HEK293 (cell line): ENCODE data around the gene PDGFA.

Experiments used
- CTCF ChIA-PET: fragments of 350-600 bp; formaldehyde crosslinking; extraction: SDS; loops from one replicate; lab custom pipeline; 2021; ENCODE audit warnings: antibody characterized with exemption; lab: Yijun Ruan, JAX
- POLR2A ChIA-PET: fragments of 300-600 bp; formaldehyde crosslinking; extraction: SDS; loops from one replicate; lab custom pipeline; 2020; ENCODE audit warnings: antibody characterized with exemption, inconsistent platforms; lab: Yijun Ruan, JAX
- H3K27ac ChIP-seq: fragments of 200-500 bp; sonication (Bioruptor generic); 2 replicates; pipeline ENCODE4 v1.5.1; 2014; ENCODE audit warnings: low read depth, low read length, control low read depth, inconsistent platforms; ENCODE audit errors: extremely low read depth
- H3K36me3 ChIP-seq, 2 experiments: fragments of 200-500 bp in 1 of 2; sonication (Bioruptor generic) in 1 of 2; 1 replicate in 1 of 2; 2 replicates in 1 of 2; pipeline ENCODE4 v1.5.1; 2014 to 2017; ENCODE audit warnings: inconsistent platforms in 2 of 2, low read length in 2 of 2; ENCODE audit not compliant: control insufficient read depth in 2 of 2, insufficient read depth in 1 of 2
- H3K4me1 ChIP-seq: fragments of 200-500 bp; sonication (Bioruptor generic); 2 replicates; pipeline ENCODE4 v1.5.1; 2014; ENCODE audit warnings: mild to moderate bottlenecking, low read length, inconsistent platforms; ENCODE audit not compliant: control insufficient read depth, insufficient read depth
- H3K4me3 ChIP-seq: 2 replicates; pipeline ENCODE4 v1.5.1; 2011; ENCODE audit warnings: low read depth, mild to moderate bottlenecking, control low read depth, low read length, moderate library complexity
- H3K9me3 ChIP-seq: fragments of 200-500 bp; sonication (Bioruptor generic); 2 replicates; pipeline ENCODE4 v1.5.1; 2014; ENCODE audit warnings: low read depth, low read length, inconsistent platforms; ENCODE audit not compliant: control insufficient read depth, insufficient read depth
- BCL6B ChIP-seq: fragments of 450-650 bp; formaldehyde crosslinking; IDR thresholded peaks from 2 replicates; pipeline ENCODE4 v1.5.1; 2017; ENCODE audit warnings: missing biosample characterization, missing genetic modification characterization
- GLIS1 ChIP-seq: fragments of 450-650 bp; formaldehyde crosslinking; IDR thresholded peaks from 2 replicates; pipeline ENCODE4 v1.5.1; 2016; ENCODE audit warnings: missing biosample characterization, missing genetic modification characterization
- SALL2 ChIP-seq: fragments of 450-650 bp; formaldehyde crosslinking; IDR thresholded peaks from 2 replicates; pipeline ENCODE4 v1.5.0; 2017; ENCODE audit warnings: missing biosample characterization, mild to moderate bottlenecking, missing genetic modification characterization, borderline replicate concordance
- SP3 ChIP-seq: fragments of 450-650 bp; formaldehyde crosslinking; IDR thresholded peaks from 2 replicates; pipeline ENCODE4 v1.5.1; 2016; ENCODE audit warnings: missing biosample characterization, missing genetic modification characterization
- ZBTB17 ChIP-seq: fragments of 450-650 bp; formaldehyde crosslinking; IDR thresholded peaks from 2 replicates; pipeline ENCODE4 v1.5.1; 2016; ENCODE audit warnings: missing biosample characterization, missing genetic modification characterization
- ZIC2 ChIP-seq: fragments of 450-650 bp; formaldehyde crosslinking; IDR thresholded peaks from 2 replicates; pipeline ENCODE4 v1.5.1; 2016; ENCODE audit warnings: missing biosample characterization, missing genetic modification characterization
- ZNF114 ChIP-seq: fragments of 450-650 bp; formaldehyde crosslinking; IDR thresholded peaks from 2 replicates; pipeline ENCODE4 v1.5.0; 2017; ENCODE audit warnings: missing biosample characterization, missing genetic modification characterization
- ZNF121 ChIP-seq: fragments of 450-650 bp; formaldehyde crosslinking; IDR thresholded peaks from 2 replicates; pipeline ENCODE4 v1.5.1; 2016; ENCODE audit warnings: missing biosample characterization, missing genetic modification characterization
- ZNF223 ChIP-seq: fragments of 450-650 bp; formaldehyde crosslinking; IDR thresholded peaks from 2 replicates; pipeline ENCODE4 v1.5.1; 2016; ENCODE audit warnings: missing biosample characterization, missing genetic modification characterization
- ZNF280C ChIP-seq: fragments of 450-650 bp; formaldehyde crosslinking; IDR thresholded peaks from 2 replicates; pipeline ENCODE4 v1.5.1; 2016; ENCODE audit warnings: missing biosample characterization, missing genetic modification characterization
- ZNF354C ChIP-seq: fragments of 450-650 bp; formaldehyde crosslinking; IDR thresholded peaks from 2 replicates; pipeline ENCODE4 v1.5.1; 2016; ENCODE audit warnings: missing biosample characterization, missing genetic modification characterization, low read depth, borderline replicate concordance
- ZNF366 ChIP-seq: fragments of 450-650 bp; formaldehyde crosslinking; conservative IDR thresholded peaks from 2 replicates; pipeline ENCODE4 v1.5.1; 2016; ENCODE audit warnings: missing biosample characterization, missing genetic modification characterization
- ZNF473 ChIP-seq: fragments of 450-650 bp; formaldehyde crosslinking; IDR thresholded peaks from 2 replicates; pipeline ENCODE4 v1.5.1; 2017; ENCODE audit warnings: missing biosample characterization, missing genetic modification characterization
- ZNF501 ChIP-seq: fragments of 450-650 bp; formaldehyde crosslinking; IDR thresholded peaks from 2 replicates; pipeline ENCODE4 v1.5.1; 2016; ENCODE audit warnings: missing biosample characterization, missing genetic modification characterization
- ZNF549 ChIP-seq: fragments of 450-650 bp; IDR thresholded peaks from 2 replicates; pipeline ENCODE4 v1.5.1; 2018; ENCODE audit warnings: missing biosample characterization, missing genetic modification characterization, mild to moderate bottlenecking, inconsistent platforms, moderate library complexity
- ZNF560 ChIP-seq: fragments of 450-650 bp; formaldehyde crosslinking; IDR thresholded peaks from 2 replicates; pipeline ENCODE4 v1.5.1; 2017; ENCODE audit warnings: missing biosample characterization, missing genetic modification characterization, borderline replicate concordance
- ZNF621 ChIP-seq: fragments of 450-650 bp; formaldehyde crosslinking; IDR thresholded peaks from 2 replicates; pipeline ENCODE4 v1.5.1; 2017; ENCODE audit warnings: missing biosample characterization, missing genetic modification characterization
- ZNF645 ChIP-seq: fragments of 450-650 bp; formaldehyde crosslinking; IDR thresholded peaks from 2 replicates; pipeline ENCODE4; 2016; ENCODE audit warnings: missing biosample characterization, missing genetic modification characterization
- ZNF664 ChIP-seq: fragments of 450-650 bp; formaldehyde crosslinking; IDR thresholded peaks from 2 replicates; pipeline ENCODE4 v1.5.1; 2016; ENCODE audit warnings: missing biosample characterization, missing genetic modification characterization
- ZXDB ChIP-seq: fragments of 450-650 bp; formaldehyde crosslinking; IDR thresholded peaks from 2 replicates; pipeline ENCODE4 v1.5.1; 2016; ENCODE audit warnings: missing biosample characterization, missing genetic modification characterization

The PDGFA gene

GRCh38 chr7:482521-483083 lies 37.0 kb downstream of the PDGFA start:
- TF ChIP-seq ZNF560 (tag by site-specific recombination), result no peak
- peak; percentile 37; the same call in 1 of the 2 replicates for TF ChIP-seq BCL6B (tag by site-specific recombination)
- peak; percentile 99 for TF ChIP-seq ZBTB17 (tag by site-specific recombination)
- TF ChIP-seq ZNF549 (tag by site-specific recombination), result no peak
- 0 out of 2 replicates have a peak, but pooled peaks have one; percentile 26 for TF ChIP-seq SALL2 (tag by site-specific recombination)
- TF ChIP-seq ZNF223, result no peak
- peak; percentile 99 for TF ChIP-seq ZNF366 (tag by site-specific recombination)
- no peak for TF ChIP-seq SP3
- no peak for TF ChIP-seq ZNF121
- 0 out of 2 replicates have a peak, but pooled peaks have one; percentile 55 for TF ChIP-seq ZNF621 (tag by site-specific recombination)
- 0 out of 2 replicates have a peak, but pooled peaks have one; percentile 70 for TF ChIP-seq ZNF473 (tag by site-specific recombination)
- TF ChIP-seq ZNF645, result peak; percentile 22; the same call in 1 of the 2 replicates
- CTCF ChIA-PET, result no interaction called here
- no peaks in the 10 kb centered on the region for H3K36me3 ChIP-seq

GRCh38 chr7:481219-481930 lies 38.3 kb downstream of the PDGFA start:
- CTCF ChIA-PET, result no interaction called here
- H3K4me1 ChIP-seq, result no peaks in the 10 kb centered on the region
- H3K36me3 ChIP-seq, result no peaks in the 10 kb centered on the region
- no peak overlapping the region for H3K4me3 ChIP-seq
- POLR2A ChIA-PET, result interaction anchor here (1.4 kb wide), 1 partner anchor 9 kb away, joined by 3 read pairs; no protein-coding TSS in a partner anchor
- no peaks in the 10 kb centered on the region for H3K9me3 ChIP-seq
- TF ChIP-seq ZNF664 (tag by site-specific recombination), result no peak
- TF ChIP-seq ZIC2 (tag by site-specific recombination), result peak; percentile 84
- no peak for TF ChIP-seq ZNF501 (tag by site-specific recombination)
- TF ChIP-seq ZNF354C (tag by site-specific recombination), result no peak
- H3K27ac ChIP-seq, result no peak overlapping the region

More at GRCh38 chr7:482521-483083, 37.0 kb downstream of the PDGFA start:
- no peak overlapping the region for H3K4me3 ChIP-seq
- H3K4me1 ChIP-seq, result no peaks in the 10 kb centered on the region
- no peaks in the 10 kb centered on the region for H3K9me3 ChIP-seq
- POLR2A ChIA-PET, result no interaction called here
- no peak overlapping the region for H3K27ac ChIP-seq

DNA sequence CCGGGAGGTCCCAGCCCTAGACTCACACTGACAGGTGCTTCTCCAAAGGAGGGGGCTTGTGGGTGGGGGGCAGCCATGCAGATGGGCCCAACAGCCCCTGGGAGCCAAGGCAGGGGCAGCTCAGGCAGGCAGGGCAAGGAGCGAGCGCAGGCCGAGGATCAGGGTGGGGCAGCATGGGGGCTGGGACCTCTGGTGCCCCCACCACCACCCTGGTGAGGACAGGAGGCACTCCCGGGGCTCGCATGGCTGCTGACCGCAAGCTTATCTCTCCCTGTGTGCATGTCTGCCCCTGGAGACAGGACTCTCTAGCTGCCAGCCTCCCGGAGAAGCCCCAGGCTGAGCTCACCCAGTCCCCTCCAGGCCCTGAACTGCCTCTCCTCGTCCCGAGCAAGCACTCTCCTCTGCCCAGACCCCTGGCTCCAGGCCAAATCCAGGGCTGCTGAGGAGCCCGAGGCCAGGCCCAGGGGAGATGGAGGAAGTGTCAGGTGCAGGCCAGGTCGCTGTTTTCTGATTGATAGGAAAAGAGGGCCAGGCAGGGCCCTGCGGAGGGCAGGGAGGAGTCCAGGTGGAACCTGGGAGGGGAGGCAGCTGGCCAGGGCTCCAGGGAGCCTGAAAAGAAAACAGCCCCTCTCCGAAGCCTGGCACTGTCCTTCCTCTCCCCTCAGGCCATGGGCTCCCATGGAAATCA lies 39.0 kb downstream of the PDGFA start:
- no peak overlapping the region for H3K4me3 ChIP-seq
- no peak overlapping the region for H3K27ac ChIP-seq
- H3K4me1 ChIP-seq, result no peaks in the 10 kb centered on the region
- no peaks in the 10 kb centered on the region for H3K36me3 ChIP-seq
- TF ChIP-seq ZNF114 (tag by site-specific recombination) (no peak), ZNF280C (tag by site-specific recombination) (no peak), ZXDB (tag by site-specific recombination) (no peak), GLIS1 (tag by site-specific recombination) (peak; percentile 39), ZIC2 (tag by site-specific recombination) (0 out of 2 replicates have a peak, but pooled peaks have one; percentile 6)
- TF ChIP-seq, all 188 proteins: peak for 2
- ChIA-PET CTCF (no interaction called here), POLR2A (interaction anchor here (1.4 kb wide), 1 partner anchor 9 kb away, joined by 3 read pairs; no protein-coding TSS in a partner anchor)
- no peaks in the 10 kb centered on the region for H3K9me3 ChIP-seq
